ENCODE data around the gene SRGAP3. TPM values are rescaled to one million over a fixed set of nuclear protein-coding genes. Genes with fewer than 3 reads are reported as not detected.

The SRGAP3 gene
- total and polyA plus RNA-seq, 10 of the 15 experiments (the other 5 are each of a cell fraction or from before 2014, with no cell fraction given) = 0.32 to 1.7 (median 0.99) TPM

GRCh38 chr3:9183811-9184460, 65.5 kb downstream of the SRGAP3 start (continued):
- TF ChIP-seq RAD21 (IDR thresholded peaks at IDR 0.05; ENCODE audit: insufficient read depth, low read depth, low read length) (no peak), TBL1XR1 (IDR thresholded peaks at IDR 0.05; ENCODE audit: low read depth, low read length) (no peak), ZBED1 (IDR thresholded peaks at IDR 0.05; ENCODE audit: borderline replicate concordance) (no peak), ATF3 (IDR thresholded peaks at IDR 0.05; ENCODE audit: borderline replicate concordance, extremely low read depth, low read depth, low read length) (no peak), MYB (IDR thresholded peaks at IDR 0.05; ENCODE audit: borderline replicate concordance, low read depth, low read length) (no peak), REST (IDR thresholded peaks at IDR 0.05; ENCODE audit: low read depth, low read length) (no peak)

GRCh38 chr3:9183011-9183410, 66.4 kb downstream of the SRGAP3 start:
- H3K79me2 ChIP-seq (ENCODE audit: control insufficient read depth, insufficient read depth, low read length) = no peaks in the 10 kb centered on the region
- 0 out of 4 replicates have a peak, but pooled peaks cover 0 to 1% of the 10 kb centered on the region in 2 experiments for H3K27me3 ChIP-seq (replicated peaks in 1 of 2; ENCODE audit: control insufficient read depth in 2 of 2, insufficient read depth in 2 of 2, low read length in 1 of 2)
- H2AFZ ChIP-seq (ENCODE audit: control insufficient read depth, low read depth, low read length) = no peak overlapping the region
- in situ Hi-C loops (cut with MboI) = no loop called here
- H3K4me2 ChIP-seq (ENCODE audit: control insufficient read depth, insufficient read depth) = no peak overlapping the region
- ChIA-PET SMC1A (ENCODE audit: uncharacterized antibody, unreplicated experiment) (no interaction called here), RAD21 (ENCODE audit: unreplicated experiment) (no interaction called here), POLR2A (no interaction called here), CTCF (no interaction called here)
- H3K4me3 ChIP-seq = no peak overlapping the region
- H4K20me1 ChIP-seq (ENCODE audit: control insufficient read depth, insufficient read depth) = no peaks in the 10 kb centered on the region
- no peak overlapping the region for H3K27ac ChIP-seq (ENCODE audit: control insufficient read depth, insufficient read depth)
- FAIRE-seq = no peak
- H3K9ac ChIP-seq (ENCODE audit: control insufficient read depth, insufficient read depth, low read length) = no peak overlapping the region
- DNase-seq (ENCODE audit: low read depth, low spot score) = no peak
- ATAC-seq = no peak
- BruUV-seq (replicated peaks) = no TSS peak
- no peaks in the 10 kb centered on the region for H3K36me3 ChIP-seq (ENCODE audit: control insufficient read depth in 2 of 2, insufficient read depth in 2 of 2, low read length in 1 of 2)
- peaks cover 14% of the 10 kb centered on the region for H3K4me1 ChIP-seq (ENCODE audit: control insufficient read depth, insufficient read depth, low read length)
- H3K9me3 ChIP-seq (replicated peaks; ENCODE audit: control insufficient read depth, insufficient read depth, low read length) = no peaks in the 10 kb centered on the region; the same call in 2 of the 3 replicates
- 70% methylated on average over 3 of the region's 3 CpGs for WGBS (ENCODE audit: insufficient coverage, insufficient replicate concordance, low lambda C conversion rate, missing lambda C conversion rate)
- intact Hi-C loops (cut with micrococcal nuclease; ENCODE audit: unreplicated experiment) = no loop called here
- TF ChIP-seq E4F1 (IDR thresholded peaks at IDR 0.05; ENCODE audit: borderline replicate concordance, partially characterized antibody) (no peak), CEBPZ (IDR thresholded peaks at IDR 0.05; ENCODE audit: low read depth, low read length) (no peak), SUZ12 (IDR thresholded peaks at IDR 0.05; ENCODE audit: unreplicated experiment) (no peak), STAT1 (conservative IDR thresholded peaks at IDR 0.05) (no peak)
